ENCODE data around the gene FMN1.
"Not testable (repeated sequence)": the region's sequence is repeated elsewhere in the genome, so short reads cannot be mapped to it uniquely, and the experiment has no call there.

The FMN1 gene

DNA sequence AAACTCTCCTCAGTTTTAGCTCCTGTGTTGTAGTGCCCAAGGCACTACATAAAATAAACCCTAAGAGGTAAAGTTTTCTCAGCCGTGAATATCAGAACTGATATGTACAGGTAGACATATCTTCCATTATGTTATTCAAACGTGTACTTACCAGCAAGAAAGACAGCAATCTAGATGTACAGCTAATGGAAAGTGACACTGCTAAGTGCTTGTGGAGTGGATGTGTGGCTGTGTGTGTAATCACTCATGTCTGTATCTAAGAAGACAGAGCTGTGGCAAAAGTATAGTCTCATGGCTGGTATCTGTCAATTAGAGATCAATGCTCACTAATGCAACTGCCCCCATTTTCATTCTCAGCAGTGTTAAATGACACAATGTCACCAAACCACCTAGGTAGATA lies 101.3 kb downstream of the FMN1 start:
- DNase-seq (ENCODE audit: low read depth) = no peak

GRCh38 chr15:33091983-33092693 lies 102.4 kb downstream of the FMN1 start:
- no peak for DNase-seq (ENCODE audit: low read depth)

DNA sequence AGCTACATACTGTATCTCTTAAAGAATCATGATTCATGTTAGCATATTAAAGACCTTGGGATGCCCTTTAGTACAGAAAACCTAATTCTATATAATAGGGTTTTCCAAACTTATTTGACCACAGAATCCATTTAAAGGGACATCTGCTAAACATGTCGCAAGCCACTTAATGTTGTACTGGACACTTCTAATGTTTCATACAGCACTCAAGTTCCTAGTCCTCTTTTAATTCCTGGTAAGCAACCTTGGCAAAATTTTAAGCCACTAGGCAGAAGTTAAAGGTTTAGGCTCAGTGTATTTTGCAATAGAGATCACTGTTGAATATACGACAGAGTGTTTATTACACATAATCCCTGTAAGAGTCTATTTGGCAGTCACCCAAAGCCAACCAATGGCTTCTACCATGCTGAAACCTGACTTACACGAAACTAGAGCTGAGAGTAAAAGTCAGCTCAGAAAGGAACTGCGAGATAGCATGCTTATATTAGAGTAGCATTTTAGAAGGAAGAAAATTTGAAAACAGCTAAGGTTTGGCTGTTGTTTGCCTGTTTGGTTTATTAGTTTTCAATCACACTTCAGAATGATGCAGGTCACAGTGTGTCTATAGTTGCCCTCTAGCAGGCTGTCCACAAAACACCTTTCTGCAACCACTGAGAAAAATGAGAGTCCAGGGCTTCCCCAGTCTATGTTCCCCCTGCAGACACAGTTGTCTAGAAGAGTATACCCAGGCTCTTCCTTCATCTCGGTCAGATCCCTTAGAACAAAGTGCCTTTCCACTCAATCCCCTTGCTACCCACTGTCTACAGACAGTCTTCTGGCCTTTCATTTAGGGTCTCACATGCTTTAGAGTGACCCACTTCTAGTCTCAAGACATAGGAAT lies 104.4 kb downstream of the FMN1 start:
- DNase-seq (ENCODE audit: low read depth) = no peak

DNA sequence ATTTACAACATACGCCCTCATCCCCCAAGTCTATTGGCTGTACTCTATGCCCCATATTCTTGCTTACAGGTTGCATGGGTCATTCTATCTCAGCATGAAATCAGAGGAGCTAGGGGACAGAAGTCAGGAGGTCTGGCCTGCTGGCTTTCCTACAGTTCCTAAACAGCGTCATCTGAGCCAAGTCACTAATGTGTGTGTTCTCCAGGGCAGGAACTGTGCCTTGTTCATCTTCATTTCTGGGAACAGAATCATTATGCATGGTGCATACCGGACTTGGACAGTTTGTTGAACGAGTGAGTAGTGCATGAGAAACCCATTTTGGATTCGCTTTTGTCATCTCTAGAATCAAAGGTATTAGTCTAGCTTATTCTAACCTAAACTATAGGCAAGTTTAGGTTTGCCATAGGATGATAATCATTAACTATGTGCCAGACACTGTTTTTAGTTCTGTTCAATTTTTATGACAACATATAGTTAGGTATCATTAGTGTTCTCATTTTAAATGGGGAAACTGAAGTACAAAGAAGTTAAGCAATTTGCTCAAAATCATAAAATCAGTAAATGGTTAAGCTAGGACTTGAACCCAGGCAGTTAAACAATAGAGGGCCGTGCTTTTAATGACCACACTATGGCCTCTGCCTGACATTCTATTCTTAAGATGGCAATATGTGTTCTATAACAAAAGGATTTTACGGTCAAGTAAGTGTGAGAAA lies 105.2 kb downstream of the FMN1 start:
- DNase-seq (ENCODE audit: low read depth) = no peak

DNA sequence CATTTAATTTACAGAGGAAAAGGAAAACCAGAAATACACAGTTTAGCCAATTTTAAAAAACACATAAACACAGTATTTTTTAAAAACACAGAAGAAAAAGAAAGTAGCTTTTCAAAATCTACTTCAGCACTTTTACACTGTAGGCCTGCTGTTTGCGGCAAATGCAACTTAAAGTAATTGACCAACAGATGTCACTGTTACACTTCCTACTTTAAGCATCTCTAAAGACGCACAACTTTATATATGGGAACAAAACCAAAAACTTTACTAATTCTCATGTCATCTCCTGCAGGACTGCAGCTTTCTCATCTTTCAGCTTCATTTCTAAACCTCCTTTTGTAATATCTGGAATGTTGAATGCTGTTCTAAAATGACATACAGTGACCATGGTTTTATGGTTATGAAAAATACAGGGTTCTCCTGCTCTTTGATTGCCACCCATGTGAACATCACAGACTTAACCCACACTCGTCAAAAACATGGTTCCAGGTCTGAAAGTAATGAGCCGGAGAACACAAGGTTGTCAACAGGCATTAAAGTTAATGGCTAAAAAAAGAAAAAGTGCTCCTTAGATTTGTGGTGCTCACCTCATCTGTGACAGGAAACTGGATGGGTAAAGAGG lies 107.9 kb downstream of the FMN1 start:
- DNase-seq (ENCODE audit: low read depth) = no peak

DNA sequence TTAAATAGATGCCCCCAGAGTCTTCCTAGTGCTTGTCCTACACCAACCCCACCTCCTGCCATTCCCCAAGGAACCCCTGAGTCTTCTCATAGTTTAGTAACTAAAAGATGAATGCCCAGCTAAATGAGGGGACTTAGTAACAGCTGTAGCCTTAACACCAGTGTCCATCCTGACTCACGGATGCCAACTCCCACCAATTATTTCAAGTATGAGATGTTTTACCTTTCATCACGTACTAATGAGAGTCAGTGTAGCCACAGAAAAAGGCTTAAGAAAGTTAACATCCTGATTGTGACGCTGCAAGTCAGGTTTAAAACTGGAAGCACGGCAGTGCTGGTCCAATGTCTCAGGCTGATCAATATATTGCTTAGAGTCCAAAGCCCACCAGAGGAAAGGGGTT lies 109.9 kb downstream of the FMN1 start:
- DNase-seq (ENCODE audit: low read depth) = no peak

DNA sequence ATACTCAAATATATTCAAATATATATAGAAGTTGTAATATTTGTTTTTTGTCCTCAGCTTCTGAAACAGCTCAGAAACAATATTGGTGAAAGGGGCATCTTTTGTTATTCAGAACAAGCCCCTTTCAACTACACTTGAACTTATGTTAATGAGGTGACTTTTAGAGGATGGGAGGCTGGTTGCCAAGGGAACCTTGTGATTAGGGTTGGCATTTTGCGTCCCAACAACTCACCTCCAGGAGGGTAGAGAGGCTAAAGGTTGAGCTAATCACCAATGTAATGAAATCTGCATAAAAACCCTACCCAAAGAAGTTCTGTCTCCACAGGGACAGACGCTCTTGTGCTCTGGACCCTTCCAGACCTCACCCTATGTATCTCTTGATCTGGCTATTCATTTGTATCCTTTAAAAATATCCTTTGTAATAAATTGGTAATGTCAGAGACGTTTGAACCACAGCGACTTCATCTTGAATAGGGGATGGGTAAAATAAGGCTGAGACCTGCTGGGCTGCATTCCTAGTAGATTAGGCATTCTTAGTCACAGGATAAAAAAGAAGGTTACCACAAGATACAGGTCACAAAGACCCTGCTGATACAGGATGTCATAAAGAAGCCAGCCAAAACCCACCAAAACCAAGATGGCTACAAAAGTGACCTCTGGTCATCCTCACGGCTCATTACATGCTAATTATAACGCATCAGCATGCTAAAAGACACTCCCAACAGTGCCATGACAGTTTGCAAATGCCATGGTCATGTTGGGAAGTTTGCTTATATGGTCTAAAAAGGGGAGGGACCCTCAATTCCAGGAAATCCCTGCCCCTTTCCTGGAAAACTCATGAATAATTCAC lies 111.1 kb downstream of the FMN1 start:
- no peak for DNase-seq (ENCODE audit: low read depth)

- DNase-seq (ENCODE audit: low read depth) = no peak
Observed at GRCh38 chr15:33080006-33080405, 114.5 kb downstream of the FMN1 start.

- no peak for DNase-seq (ENCODE audit: low read depth)
Observed at GRCh38 chr15:33078607-33079006, 115.9 kb downstream of the FMN1 start.

- no peak for DNase-seq (ENCODE audit: low read depth)
Observed at GRCh38 chr15:33076937-33077336, 117.6 kb downstream of the FMN1 start.

DNA sequence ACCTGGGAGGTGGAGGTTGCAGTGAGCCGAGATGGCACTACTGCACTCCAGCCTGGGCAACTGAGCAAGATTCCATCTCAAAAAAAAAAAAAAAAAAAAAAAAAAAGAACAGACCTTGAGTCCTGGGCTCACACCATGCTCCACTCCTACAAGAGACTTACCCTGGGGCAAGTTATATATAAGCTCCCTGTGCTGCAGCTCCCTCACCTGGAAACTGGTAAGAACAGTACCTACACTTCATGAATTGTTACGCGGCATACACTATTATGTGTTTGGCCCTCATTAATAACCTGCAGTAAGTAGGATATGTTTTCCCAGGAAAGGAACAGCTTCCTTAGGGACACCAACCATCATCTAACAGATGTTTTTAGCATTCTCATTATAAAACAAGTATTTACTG lies 119.6 kb downstream of the FMN1 start:
- DNase-seq (ENCODE audit: low read depth) = no peak

DNA sequence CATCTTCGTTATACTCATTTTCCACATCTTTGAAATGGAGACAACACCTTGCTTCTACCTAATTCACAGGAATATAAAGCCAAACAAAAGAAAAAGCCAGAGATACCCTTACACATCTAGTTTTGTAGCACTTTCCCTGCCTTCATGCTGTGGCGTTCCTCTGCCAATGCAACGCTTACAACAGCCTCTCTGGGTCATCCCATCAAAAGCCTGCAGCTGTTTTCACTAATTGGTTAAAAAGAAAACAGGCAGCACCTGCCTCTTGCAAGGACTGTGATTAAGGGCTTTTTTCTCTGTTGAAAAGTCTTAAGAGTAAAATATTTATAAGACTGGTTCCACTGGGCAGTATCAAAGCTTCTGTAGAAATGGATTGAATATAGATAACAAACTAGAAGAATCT lies 120.3 kb downstream of the FMN1 start:
- DNase-seq (ENCODE audit: low read depth) = no peak

DNA sequence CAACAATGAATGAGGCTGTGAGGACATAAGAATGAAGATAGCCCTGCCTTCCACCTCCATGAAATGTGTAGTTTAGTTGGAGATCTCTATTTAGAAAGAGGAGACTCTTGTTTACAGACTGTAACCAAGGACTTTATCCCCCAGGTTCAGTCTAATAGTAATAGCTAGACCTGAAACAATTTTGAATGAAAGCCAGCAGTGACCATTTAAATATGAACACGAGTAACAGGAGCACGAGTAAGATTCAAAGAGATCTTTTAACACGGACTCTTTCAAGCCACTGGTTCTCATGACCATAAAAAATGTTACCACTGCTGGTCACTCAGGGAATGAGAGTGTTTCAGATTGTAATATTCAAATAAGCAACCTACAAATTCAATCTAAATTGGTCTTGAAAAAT lies 123.1 kb downstream of the FMN1 start:
- DNase-seq (ENCODE audit: low read depth) = no peak

GRCh38 chr15:33069903-33070302 lies 124.6 kb downstream of the FMN1 start:
- not testable (repeated sequence) for DNase-seq (ENCODE audit: low read depth)

GRCh38 chr15:33069161-33069560 lies 125.4 kb downstream of the FMN1 start:
- no peak for DNase-seq (ENCODE audit: low read depth)

DNA sequence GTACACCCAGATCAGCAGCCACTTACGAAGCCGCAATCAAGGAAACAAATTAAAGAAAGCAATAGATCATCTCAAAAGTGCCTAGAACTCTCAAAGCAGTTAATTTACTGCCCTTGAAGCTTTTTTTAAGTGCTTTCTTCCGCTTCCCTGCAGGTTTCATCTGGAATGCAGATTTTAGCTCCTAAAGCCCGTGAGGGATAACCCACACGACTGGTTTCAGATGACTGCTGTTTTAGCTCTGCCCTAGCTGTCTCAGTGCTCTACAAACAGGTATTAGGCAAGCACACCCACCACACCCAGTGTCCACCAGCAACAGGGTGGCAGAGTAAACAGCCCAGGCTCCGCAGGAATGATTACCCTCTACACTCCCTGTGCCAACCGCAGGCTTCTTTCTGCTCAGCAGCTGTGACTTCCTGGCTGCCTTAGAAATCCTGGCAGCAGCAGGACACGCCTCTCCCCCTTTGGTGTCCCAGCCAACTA lies 126.0 kb downstream of the FMN1 start:
- DNase-seq (ENCODE audit: low read depth) = no peak

GRCh38 chr15:33068007-33068481 lies 126.5 kb downstream of the FMN1 start:
- DNase-seq (ENCODE audit: low read depth) = no peak

GRCh38 chr15:33067456-33067855 lies 127.1 kb downstream of the FMN1 start:
- no peak for DNase-seq (ENCODE audit: low read depth)

DNA sequence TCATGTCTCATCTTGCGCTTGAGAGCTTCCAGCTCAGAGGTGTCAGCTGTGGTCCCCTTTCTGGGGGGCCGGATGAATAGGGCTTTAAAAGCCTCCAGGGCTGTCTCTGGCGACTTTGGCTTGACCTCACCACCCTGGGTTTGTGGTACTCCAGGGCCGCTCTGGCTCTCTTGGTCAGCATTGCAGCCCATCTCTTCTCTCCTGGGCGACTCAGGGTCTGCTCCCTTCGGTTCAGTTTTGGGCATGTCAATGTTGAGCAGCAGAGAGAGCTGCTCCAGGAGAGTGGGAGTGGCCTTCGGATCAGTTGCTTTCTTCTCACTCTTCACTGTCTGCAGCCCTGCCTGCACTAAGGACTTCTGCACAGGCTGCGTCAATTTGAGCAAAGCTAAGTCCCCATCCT lies 127.9 kb downstream of the FMN1 start:
- no peak for DNase-seq (ENCODE audit: low read depth)

DNA sequence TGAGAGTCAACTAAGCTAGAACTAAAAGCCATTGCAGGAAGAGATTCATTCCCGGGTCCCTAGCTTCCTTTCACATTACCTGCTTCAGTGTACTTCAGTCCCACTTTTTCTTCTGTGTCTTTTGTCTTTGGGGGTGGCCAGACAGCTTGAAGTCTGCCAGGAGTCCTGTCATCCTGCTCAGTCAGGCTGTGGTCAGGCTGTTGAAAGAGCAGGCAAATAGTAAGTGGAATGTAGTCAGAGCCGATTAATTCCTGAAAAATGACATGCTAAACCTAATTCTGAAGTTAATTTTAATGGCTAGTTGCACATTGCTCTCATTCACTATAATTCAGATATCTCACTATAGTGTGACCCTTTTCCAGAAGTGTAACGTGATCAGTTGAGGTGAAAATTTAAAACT lies 129.6 kb downstream of the FMN1 start:
- no peak for DNase-seq (ENCODE audit: low read depth)

DNA sequence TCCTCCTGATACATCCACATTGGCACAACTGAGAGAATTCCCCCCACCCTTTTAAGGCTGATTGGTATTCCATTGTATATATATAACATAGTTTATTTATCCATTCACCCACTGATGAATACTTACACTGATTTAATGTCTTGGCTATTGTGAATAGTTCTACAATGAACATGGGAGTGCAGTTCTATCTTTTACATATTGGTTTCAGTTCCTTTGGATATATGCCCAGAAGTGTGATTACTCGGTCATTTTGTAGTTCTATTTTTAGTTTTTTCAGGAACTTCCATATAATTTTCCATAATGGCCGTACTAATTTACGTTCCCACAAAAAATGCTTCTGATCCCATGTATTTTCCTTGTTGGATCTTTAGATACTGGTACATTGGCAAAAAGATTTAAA lies 135.3 kb downstream of the FMN1 start:
- no peak for DNase-seq (ENCODE audit: low read depth)
